KMS-11 (cell line): ENCODE results near the gene LHX5.

Experiments
- H2AFZ ChIP-seq: fragments of 200-600 bp; sonication (generic); 2 replicates; pipeline ENCODE4 v1.6.1; 2016; ENCODE audit warnings: antibody characterized with exemption, mixed run types, low read depth
- H3K27ac ChIP-seq: fragments of 200-600 bp; sonication (generic); 2 replicates; pipeline ENCODE4 v1.6.1; 2016; ENCODE audit warnings: mild to moderate bottlenecking, mixed run types
- H3K27me3 ChIP-seq: fragments of 200-600 bp; sonication (generic); 2 replicates; pipeline ENCODE4 v1.6.1; 2017; ENCODE audit warnings: mild to moderate bottlenecking, low read depth, mixed run types, moderate library complexity; ENCODE audit not compliant: insufficient read depth
- H3K36me3 ChIP-seq: fragments of 200-600 bp; sonication (generic); 2 replicates; pipeline ENCODE4 v1.6.1; 2017; ENCODE audit warnings: mild to moderate bottlenecking, mixed run types; ENCODE audit not compliant: insufficient read depth
- H3K4me1 ChIP-seq: fragments of 200-600 bp; sonication (generic); 2 replicates; pipeline ENCODE4 v1.6.1; 2016; ENCODE audit warnings: mild to moderate bottlenecking, low read depth, mixed run types; ENCODE audit not compliant: poor library complexity, severe bottlenecking
- H3K4me2 ChIP-seq: fragments of 200-600 bp; sonication (generic); 2 replicates; pipeline ENCODE4 v1.7.0; 2016; ENCODE audit warnings: mild to moderate bottlenecking, mixed run types
- H3K4me3 ChIP-seq: fragments of 200-600 bp; sonication (generic); IDR thresholded peaks from 2 replicates; pipeline ENCODE4 v1.6.1; 2017; ENCODE audit warnings: low read depth, low read length, mixed read lengths; ENCODE audit not compliant: insufficient read depth
- H3K79me2 ChIP-seq: fragments of 200-600 bp; sonication (generic); 2 replicates; pipeline ENCODE4 v1.6.1; 2016; ENCODE audit warnings: low read depth, mixed run types; ENCODE audit not compliant: insufficient read depth
- H3K9ac ChIP-seq: fragments of 200-600 bp; sonication (generic); 2 replicates; pipeline ENCODE4 v1.6.1; 2016; ENCODE audit warnings: mild to moderate bottlenecking, mixed run types
- H4K20me1 ChIP-seq: fragments of 200-600 bp; sonication (generic); 2 replicates; pipeline ENCODE4 v1.6.1; 2016; ENCODE audit warnings: mild to moderate bottlenecking, mixed run types; ENCODE audit not compliant: insufficient read depth
- TF ChIP-seq, protein P1 (sequence below): fragments of 200-600 bp; sonication (generic); conservative IDR thresholded peaks from 2 replicates; pipeline ENCODE4 v1.6.1; 2017; ENCODE audit warnings: low read depth, mild to moderate bottlenecking, antibody characterized with exemption, low read length, moderate library complexity, mixed read lengths

Gene LHX5

GRCh38 chr12:113427882-113428281 lies 43.8 kb downstream of the LHX5 start:
- peaks cover 14% of the 10 kb centered on the region for H3K4me1 ChIP-seq
- no peaks in the 10 kb centered on the region for H3K79me2 ChIP-seq
- H2AFZ ChIP-seq, result no peak overlapping the region
- TF ChIP-seq, protein P1, sequence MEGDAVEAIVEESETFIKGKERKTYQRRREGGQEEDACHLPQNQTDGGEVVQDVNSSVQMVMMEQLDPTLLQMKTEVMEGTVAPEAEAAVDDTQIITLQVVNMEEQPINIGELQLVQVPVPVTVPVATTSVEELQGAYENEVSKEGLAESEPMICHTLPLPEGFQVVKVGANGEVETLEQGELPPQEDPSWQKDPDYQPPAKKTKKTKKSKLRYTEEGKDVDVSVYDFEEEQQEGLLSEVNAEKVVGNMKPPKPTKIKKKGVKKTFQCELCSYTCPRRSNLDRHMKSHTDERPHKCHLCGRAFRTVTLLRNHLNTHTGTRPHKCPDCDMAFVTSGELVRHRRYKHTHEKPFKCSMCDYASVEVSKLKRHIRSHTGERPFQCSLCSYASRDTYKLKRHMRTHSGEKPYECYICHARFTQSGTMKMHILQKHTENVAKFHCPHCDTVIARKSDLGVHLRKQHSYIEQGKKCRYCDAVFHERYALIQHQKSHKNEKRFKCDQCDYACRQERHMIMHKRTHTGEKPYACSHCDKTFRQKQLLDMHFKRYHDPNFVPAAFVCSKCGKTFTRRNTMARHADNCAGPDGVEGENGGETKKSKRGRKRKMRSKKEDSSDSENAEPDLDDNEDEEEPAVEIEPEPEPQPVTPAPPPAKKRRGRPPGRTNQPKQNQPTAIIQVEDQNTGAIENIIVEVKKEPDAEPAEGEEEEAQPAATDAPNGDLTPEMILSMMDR, result no peak
- H3K4me2 ChIP-seq, result no peak overlapping the region
- no peaks in the 10 kb centered on the region for H3K27me3 ChIP-seq
- H3K9ac ChIP-seq, result no peak overlapping the region
- no peak overlapping the region for H3K4me3 ChIP-seq
- no peaks in the 10 kb centered on the region for H3K36me3 ChIP-seq
- H4K20me1 ChIP-seq, result no peaks in the 10 kb centered on the region
- no peak overlapping the region for H3K27ac ChIP-seq

GRCh38 chr12:113425960-113426453 lies 45.7 kb downstream of the LHX5 start:
- TF ChIP-seq, protein P1, result no peak
- no peak overlapping the region for H2AFZ ChIP-seq
- H3K27me3 ChIP-seq, result no peaks in the 10 kb centered on the region
- no peaks in the 10 kb centered on the region for H3K36me3 ChIP-seq
- H3K4me2 ChIP-seq, result peak overlapping the region; percentile 56
- H3K9ac ChIP-seq, result no peak overlapping the region
- peaks cover 14% of the 10 kb centered on the region for H3K4me1 ChIP-seq
- no peak overlapping the region for H3K27ac ChIP-seq
- H3K79me2 ChIP-seq, result no peaks in the 10 kb centered on the region
- no peak overlapping the region for H3K4me3 ChIP-seq
- no peaks in the 10 kb centered on the region for H4K20me1 ChIP-seq

DNA sequence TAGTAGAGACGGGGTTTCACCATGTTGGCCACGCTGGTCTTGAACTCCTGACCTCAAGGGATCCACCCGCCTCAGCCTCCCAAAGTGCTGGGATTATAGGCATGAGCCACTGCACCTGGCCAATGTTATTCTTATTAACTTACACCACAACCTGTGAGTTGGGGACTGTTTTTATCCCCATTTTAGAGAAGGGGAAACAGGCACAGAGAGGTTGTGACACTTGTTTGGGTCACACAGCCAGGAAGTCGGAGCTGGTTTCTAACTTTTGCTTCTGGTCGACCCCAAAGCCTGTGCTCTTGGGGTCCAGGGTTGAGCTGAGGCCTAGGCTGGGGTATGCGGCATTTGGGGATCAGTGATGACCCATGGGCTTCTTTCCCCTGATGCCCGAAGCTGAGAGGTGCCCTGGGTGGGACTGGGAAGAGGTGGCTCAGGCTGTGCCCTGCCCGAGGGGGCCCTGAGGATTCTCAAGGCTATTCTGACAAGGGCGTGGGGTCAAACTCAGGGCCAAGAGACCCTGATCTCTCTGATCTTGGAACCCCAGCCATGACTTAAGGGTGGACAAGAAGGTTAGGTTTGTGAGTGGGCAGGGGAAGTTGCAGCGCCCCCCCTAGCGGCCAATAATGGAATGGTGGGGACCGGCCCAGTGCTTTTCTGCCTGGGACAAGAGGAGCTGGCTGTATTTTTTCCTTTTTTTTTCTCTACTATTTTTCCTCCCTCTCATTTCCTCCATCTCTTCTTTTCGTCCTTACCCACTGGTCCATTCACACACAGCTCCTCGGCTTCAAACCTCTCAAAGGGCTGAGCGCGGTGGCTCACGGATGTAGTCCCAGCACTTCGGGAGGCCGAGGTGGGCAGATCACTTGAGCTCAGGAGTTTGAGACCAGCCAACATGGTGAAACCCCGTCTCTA lies 46.5 kb downstream of the LHX5 start:
- Histone ChIP-seq H2AFZ (no peak overlapping the region), H3K4me3 (no peak overlapping the region), H4K20me1 (no peaks in the 10 kb centered on the region), H3K4me2 (no peak overlapping the region), H3K36me3 (no peaks in the 10 kb centered on the region), H3K79me2 (no peaks in the 10 kb centered on the region), H3K9ac (no peak overlapping the region), H3K4me1 (peaks cover 14% of the 10 kb centered on the region), H3K27me3 (no peaks in the 10 kb centered on the region), H3K27ac (no peak overlapping the region)
- TF ChIP-seq, protein P1, result peak; percentile 72

DNA sequence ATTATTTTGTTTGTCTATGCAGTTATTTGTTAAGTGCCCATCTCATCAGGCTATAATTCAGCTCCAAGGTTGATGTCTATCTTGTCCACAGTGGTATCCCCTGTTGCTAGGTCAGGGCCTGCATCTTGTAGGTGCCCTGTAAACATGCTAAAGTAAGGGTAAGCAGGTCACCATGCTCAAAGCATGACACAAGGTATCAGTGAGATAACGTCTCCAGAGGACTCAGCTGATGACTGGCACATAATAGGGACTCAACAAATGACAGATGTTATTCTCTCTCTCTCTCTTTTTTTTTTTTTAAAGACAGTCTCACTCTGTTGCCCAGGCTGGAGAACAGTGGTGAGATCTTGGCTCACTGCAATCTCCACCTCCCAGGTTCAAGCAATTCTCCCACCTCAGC lies 47.2 kb downstream of the LHX5 start:
- Histone ChIP-seq H3K4me3 (no peak overlapping the region), H3K27ac (no peak overlapping the region), H3K4me1 (peaks cover 14% of the 10 kb centered on the region), H3K4me2 (no peak overlapping the region), H3K79me2 (no peaks in the 10 kb centered on the region), H3K9ac (no peak overlapping the region), H3K36me3 (no peaks in the 10 kb centered on the region), H3K27me3 (no peaks in the 10 kb centered on the region), H2AFZ (no peak overlapping the region), H4K20me1 (no peaks in the 10 kb centered on the region)
- TF ChIP-seq, protein P1, result no peak
